NCI-H2196 treated with DMSO at 0.1 percent for 48 hours (cell line): Measurements from ENCODE around the gene RASSF10.

Experiments
- DNase-seq: peaks from one replicate; lab custom pipeline; 2025; ENCODE audit not compliant: unreplicated experiment; lab: John Stamatoyannopoulos, UW

RASSF10 gene

GRCh38 chr11:13053255-13053917, 44.3 kb downstream of the RASSF10 start:
- DNase-seq, result no peak

GRCh38 chr11:13054278-13054677, 45.2 kb downstream of the RASSF10 start:
- DNase-seq, result no peak

- no peak for DNase-seq
These were observed 46.1 kb downstream of the RASSF10 start for GRCh38 chr11:13055200-13055599.

GRCh38 chr11:13061294-13061990, 52.3 kb downstream of the RASSF10 start:
- no peak for DNase-seq
